Left renal cortex interstitium (tissue), 4 donors: ENCODE measurements around the gene PRDM16. TPM values are rescaled to one million over a fixed set of nuclear protein-coding genes. Genes with fewer than 3 reads are reported as not detected.

Experiments
- DNase-seq, 4 donors: peaks; one replicate each; pipeline ENCODE4 v3.0.0-alpha.2; 2013; ENCODE audit warnings: low read depth in 4 of 4, low spot score in 2 of 4, missing footprints in 1 of 4
- polyA plus RNA-seq, 4 donors: library from polyadenylated mRNA; unstranded; fragments of 120-200 nt; gene quantifications; one replicate each; pipeline ENCODE4 v1.2.1, GENCODE V29; 2013; ENCODE audit not compliant: insufficient read length in 4 of 4

PRDM16 gene
- polyA plus RNA-seq, 4 donors: 4.9 to 12.5 (median 7.0) TPM

- no peak for DNase-seq
These were observed 1.7 kb upstream of the PRDM16 start for GRCh38 chr1:3067301-3067670.

DNA sequence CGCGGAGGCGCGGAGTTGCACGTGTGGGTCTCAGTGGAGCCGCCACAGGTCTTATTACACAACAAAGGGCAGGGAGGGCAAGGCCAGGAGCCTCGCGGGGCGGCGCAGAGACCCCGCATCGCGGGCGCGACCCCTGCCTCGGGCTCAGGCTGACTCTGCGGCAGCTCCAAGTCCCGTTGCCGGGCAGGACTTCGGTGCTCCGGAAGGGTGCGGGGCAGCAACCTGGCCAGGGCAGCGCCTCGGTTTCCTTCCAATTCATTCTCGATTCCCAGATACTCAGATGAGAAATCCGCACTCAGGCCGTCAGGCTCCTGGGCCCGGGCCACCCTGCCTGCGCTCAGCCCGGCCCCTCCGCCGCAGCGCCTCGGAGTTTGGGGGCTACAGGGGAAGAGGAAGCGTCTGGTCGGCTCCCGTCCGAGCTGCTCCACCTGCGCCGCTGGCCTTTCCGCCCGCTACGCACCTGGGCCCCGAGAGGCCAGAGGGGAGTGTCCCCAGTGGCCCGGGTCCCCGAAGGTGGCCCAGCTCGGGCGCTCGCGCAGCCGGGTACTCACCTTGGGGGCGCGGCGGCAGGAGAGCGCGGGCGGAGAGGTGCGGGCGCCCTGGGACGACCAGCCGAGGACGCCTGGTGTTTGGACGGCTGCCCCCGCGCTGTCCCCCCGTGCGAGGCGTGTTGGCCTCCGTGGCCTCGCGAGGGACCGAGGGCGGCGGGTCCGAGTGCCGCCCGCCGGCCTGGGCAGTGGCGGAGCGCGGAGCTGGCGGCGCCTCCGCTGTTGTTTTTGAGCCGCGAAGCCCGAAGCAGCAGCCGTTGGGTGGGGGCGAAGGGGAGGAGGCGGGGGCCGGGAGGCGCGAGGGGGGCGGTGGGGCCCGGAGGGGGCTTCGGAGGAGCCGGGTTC lies 1.1 kb upstream of the PRDM16 start:
- no peak for DNase-seq

DNA sequence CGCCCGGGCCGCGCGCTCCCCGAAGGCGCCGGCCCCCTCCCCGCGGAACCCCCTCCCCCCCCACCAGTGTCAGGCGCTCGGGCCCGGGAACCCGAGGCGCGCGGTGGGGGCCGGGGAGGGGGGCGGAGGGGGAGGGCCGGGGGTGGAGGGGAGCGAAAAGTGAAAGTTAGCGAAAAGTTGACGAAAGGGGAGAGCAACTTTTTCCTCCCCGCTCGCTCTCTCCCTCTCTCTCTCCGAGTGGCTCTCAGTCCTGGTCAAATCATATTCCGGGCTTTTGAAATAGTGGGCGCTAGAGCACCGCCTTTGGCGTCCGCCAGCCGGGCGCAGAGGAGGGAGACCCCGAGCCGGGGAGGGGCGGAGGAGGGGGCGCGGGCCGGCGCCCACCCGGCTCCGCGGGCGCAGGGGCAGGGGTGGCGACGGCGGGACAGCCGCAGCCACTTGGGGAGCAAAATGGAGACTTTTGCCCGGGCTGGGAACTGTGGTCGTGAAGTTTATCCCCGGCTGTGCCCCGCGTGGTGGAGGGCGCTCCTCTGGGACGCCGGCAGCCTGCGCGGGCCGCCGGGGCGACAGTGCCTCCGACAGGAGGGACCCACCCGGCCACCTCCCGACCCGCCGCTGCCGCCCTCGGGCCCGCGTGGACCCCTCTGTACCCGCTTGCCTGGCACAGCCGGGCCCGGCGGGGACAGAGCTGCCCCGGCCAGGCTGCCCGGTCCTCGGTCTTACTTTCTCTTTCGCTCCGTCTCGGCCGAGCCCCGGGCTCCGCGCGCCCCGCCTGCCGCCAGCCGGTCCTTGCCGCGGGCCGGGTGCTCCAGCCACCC lies 697 bp downstream of the PRDM16 start:
- DNase-seq: peak in 1 of 4 donors; percentile 68

DNA sequence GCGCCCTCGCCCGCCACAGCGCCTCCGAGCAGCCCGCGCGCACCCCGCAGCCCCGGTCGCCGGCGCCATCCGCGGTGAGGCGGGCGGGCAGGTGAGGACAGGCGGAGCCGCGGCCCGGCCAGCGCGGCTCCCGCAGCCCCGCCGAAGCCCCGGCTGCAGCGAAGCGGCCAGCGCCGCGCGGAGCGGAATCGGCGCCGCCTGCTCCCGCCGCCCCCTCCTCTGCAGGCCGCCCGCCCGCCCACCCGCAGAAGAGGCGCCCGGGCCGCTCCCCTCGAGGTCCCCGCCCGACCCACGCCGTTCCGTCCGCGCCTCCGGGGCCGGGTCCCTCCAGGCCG lies 1.3 kb downstream of the PRDM16 start:
- no peak for DNase-seq

GRCh38 chr1:3070644-3071564 lies 1.9 kb downstream of the PRDM16 start:
- no peak for DNase-seq

DNA sequence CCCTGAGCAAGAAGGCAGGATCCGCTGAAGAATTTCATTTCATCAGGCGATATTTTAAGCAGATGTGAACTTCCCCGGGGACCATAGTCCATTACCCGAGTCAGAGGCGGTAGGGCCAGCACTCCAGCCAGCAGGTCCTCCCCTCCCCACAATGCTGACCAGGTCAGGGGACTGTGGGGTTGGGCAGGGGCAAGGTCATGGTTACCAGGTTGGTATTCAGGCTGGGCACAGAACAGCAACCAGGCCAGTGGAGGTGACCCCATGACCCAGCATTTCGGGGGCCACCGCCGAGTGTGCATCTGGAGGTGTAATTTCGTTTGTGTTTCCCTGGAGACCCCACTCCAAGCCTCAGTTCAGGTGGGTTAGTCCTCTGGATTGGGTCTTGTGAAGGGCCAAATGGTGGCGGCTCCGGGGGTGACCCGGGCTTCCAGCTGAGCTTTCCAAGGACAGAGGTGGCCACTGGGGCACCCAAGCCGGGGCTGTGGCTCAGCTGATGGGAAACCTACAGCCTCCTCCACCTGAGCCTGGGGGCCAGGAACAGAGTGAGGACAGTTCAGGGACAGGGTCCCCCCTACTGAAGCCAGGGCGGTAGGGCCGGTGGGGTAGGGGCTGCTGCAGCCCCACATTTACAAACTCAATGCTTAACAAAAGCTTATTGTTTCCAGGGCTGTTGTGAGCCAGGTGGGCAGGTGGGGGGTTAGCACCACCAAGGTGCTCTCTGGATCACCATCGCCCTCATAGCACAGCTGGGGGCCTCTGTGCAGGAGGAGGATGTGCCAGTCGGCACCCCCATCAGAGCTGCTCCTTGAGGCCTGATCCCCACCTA lies 2.8 kb downstream of the PRDM16 start:
- no peak for DNase-seq

- DNase-seq: no peak
These were observed 3.6 kb downstream of the PRDM16 start for GRCh38 chr1:3072391-3073185.

DNA sequence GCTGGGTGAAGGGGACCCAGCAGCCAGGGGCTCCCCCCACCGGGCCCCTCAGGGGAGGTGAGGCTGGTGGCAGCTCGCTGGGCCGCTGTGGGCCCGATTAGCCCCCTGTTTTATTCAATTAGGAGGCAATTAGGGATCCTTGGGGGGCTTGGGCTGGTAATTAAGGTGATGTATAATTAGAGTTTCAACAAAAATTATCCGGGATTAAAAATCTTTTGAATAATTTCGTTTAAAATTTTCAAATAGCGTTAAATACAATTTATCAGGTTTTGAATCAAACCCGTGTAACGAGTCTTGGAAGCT lies 4.1 kb downstream of the PRDM16 start:
- no peak for DNase-seq

DNA sequence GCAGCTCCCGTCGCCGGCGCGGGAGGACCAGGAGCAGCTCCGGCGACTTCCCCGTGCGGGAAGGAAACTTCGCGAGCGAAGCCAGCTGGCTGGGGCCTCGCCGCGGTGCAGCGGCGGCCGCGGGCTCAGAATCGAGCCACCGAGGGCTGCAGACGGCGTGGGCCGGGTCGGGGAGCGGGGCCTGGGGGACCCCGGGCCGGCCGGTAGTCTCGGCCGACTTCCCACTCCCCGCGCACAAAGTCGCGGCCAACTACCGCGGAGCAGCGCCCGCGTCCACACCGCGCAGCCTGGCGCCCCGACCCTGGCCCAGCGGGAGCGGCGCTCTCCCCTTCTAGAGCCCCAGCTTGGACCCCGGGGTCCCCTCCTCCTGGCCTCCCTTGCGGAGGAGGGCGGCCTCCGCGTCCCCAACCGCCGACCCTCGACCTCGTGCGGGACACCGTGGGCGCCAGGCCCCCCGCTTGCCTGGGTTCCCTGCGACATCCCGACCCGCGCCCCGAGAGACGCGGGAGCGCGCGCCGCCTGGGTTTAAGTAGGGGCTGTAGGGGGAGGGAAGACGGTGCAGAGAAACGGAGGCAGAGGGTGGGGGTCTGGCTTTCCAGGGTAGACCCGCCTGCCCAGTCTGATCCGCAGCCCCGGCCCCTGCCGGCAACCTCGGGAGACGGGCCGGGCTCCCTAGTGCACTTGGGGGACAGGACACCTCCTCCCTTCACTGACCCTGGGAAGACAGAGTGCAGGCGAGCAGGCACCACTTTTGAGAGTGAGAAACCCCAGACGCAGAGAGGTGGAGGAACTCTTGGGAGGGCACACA lies 4.7 kb downstream of the PRDM16 start:
- no peak for DNase-seq

- no peak for DNase-seq
These were observed 5.3 kb downstream of the PRDM16 start for GRCh38 chr1:3074297-3074741.

GRCh38 chr1:3074800-3075199 lies 5.8 kb downstream of the PRDM16 start:
- DNase-seq: no peak

GRCh38 chr1:3075666-3076362 lies 6.8 kb downstream of the PRDM16 start:
- no peak for DNase-seq

- no peak for DNase-seq
These were observed 7.3 kb downstream of the PRDM16 start for GRCh38 chr1:3076363-3076740.

DNA sequence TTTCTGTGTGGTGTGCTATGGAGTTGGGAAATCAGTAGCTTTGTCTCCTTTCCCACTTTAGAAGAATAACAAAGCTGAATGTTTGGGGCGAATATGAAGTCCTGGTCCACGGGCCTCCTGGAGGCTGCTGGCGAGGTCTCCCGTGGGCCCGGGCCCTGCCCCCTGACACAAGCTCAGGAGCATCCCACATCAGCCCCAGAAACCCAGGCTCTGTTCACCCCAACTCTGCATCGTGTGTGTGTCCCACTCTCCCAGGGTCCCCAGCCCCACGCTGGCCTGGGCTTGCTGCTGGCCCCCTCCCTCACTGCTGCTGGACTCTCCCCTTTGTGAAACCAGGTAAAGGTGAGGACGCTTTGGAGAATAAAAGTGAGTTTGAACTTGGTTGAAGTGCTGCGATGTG lies 8.1 kb downstream of the PRDM16 start:
- no peak for DNase-seq

GRCh38 chr1:3077561-3077960 lies 8.6 kb downstream of the PRDM16 start:
- no peak for DNase-seq

GRCh38 chr1:3078430-3078861 lies 9.4 kb downstream of the PRDM16 start:
- DNase-seq: no peak

DNA sequence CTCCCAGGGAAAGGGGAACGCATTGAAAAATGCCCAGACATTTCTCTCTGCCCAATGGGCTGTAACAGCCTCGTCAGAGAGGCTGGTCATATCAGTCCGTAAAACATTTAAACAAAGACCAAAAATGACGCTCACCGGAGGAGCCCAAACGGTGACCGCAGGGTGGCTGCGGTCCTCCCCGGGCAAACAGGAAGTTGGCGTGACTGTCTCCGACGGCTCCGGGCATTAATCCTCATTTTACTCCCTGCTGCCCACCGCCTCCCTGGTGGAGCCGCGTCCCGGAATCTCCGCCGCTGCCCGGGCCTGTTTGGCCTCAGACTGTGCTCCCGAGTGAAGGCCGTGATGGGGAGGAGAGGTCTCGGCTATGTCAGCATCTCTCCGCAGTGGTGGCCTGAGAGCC lies 9.9 kb downstream of the PRDM16 start:
- no peak for DNase-seq
